T-helper 2 cell treated with Interferon-gamma antibody and Interleukin-4, amounts not matched to agents 5 μg/mL and 100 μg/mL, for 36 hours (primary cell): ENCODE measurements around the gene CASKIN1.
A peak's percentile ranks its signal among the peaks of the same experiment; 100 is the strongest.
"Not testable (repeated sequence)": the region's sequence is repeated elsewhere in the genome, so short reads cannot be mapped to it uniquely, and the experiment has no call there.

Experiments
- DNase-seq: peaks from one replicate; pipeline ENCODE4 v3.0.0; 2021; ENCODE audit warnings: low spot score
- H3K27ac Mint-ChIP-seq: one replicate; pipeline ENCODE4 v1.8.0; 2021; ENCODE audit warnings: mild to moderate bottlenecking, mixed read lengths
- H3K27me3 Mint-ChIP-seq: one replicate; pipeline ENCODE4 v1.8.0; 2021; ENCODE audit warnings: low read depth, mixed read lengths
- H3K36me3 Mint-ChIP-seq: one replicate; pipeline ENCODE4 v1.8.0; 2021; ENCODE audit warnings: low read depth, mixed read lengths
- H3K4me1 Mint-ChIP-seq: one replicate; pipeline ENCODE4 v1.8.0; 2021; ENCODE audit warnings: low read depth, mixed read lengths
- H3K4me3 Mint-ChIP-seq: one replicate; pipeline ENCODE4 v1.8.0; 2022; ENCODE audit warnings: mild to moderate bottlenecking, moderate library complexity, mixed read lengths
- H3K9me3 Mint-ChIP-seq: one replicate; pipeline ENCODE4 v1.8.0; 2021; ENCODE audit warnings: mixed read lengths

Gene CASKIN1

DNA sequence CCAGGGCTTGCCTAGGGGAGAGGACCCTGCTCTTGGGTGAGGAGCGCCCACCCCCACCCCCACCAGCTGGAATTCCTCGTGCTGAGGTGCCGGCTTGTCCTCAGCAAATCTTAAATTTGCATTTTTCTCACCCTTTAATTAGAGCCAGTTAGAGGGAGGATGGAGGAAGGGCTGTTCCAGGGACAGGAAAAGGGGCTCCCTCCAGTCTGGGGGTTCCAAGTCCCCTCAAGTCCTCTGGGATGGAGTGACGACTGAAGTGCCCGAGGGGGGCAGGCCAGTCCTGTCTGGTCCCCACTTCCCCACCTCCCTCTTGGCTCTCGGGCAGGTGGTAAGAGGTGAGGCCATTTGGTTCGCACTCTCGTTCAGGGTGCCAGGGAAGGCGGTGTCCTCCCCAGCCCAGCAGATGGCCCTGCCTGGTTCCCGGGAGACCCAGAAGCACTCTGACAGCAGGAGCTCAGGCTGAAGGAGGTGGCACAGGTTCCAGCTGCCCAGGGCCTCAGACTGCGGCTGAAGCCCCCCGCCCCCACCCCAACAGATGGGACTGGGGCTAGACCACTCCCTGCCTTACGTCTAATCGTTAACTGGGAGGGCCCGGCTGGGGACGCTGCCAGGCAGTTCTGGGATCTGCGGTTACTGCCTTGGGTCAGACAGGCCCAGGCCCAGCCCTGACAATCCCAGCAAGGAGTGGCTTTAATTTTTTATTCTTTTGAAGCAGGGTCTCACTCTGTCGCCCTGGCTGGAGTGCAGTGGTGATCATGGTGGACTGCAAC, 45.8 kb downstream of the CASKIN1 start:
- peaks cover 17% of the 10 kb centered on the region for H3K4me1 Mint-ChIP-seq
- H3K4me3 Mint-ChIP-seq: no peak overlapping the region
- peaks cover 35% of the 10 kb centered on the region for H3K36me3 Mint-ChIP-seq
- H3K27me3 Mint-ChIP-seq: peaks cover 5% of the 10 kb centered on the region
- no peaks in the 10 kb centered on the region for H3K9me3 Mint-ChIP-seq
- no peak for DNase-seq
- no peak overlapping the region for H3K27ac Mint-ChIP-seq

DNA sequence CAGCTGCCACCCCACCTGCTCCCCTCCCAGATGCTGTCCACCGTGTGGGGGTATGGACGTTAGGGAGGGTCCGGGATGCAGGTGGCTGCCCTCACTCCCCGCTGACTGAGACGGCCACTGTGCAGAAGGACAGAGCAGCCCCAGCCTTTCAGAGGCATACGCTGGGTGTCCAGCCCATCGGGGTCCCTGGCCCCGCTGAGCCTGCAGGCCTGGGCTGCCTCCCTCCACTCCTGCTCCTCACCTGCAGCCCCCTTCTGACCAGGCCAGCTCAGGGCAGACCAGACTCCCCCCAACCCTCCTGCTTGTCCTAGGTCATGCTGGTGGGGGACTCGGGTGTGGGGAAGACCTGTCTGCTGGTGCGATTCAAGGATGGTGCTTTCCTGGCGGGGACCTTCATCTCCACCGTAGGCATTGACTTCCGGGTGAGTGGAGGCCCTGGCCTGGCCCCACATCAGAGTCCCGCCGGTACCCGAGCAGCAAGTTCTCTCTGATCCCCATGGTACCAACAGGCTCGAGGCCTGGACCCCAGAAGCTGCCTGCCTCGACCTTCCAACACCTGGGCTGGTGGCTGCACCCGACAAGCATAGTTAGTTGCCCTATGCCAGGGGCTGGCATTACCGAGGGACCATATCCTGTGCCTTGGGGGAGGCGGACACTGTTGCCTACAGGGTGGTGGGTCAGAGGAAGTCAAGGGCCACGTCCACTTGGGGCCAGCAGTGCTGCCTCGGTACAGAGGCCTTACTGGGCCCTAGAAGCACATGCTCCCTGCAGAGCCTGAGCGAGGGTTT, 46.6 kb downstream of the CASKIN1 start:
- Mint-ChIP-seq H3K9me3 (no peaks in the 10 kb centered on the region), H3K4me3 (peak overlapping the region; percentile 67), H3K4me1 (peaks cover 17% of the 10 kb centered on the region), H3K27ac (no peak overlapping the region), H3K36me3 (peaks cover 34% of the 10 kb centered on the region), H3K27me3 (peaks cover 7% of the 10 kb centered on the region)
- no peak for DNase-seq

DNA sequence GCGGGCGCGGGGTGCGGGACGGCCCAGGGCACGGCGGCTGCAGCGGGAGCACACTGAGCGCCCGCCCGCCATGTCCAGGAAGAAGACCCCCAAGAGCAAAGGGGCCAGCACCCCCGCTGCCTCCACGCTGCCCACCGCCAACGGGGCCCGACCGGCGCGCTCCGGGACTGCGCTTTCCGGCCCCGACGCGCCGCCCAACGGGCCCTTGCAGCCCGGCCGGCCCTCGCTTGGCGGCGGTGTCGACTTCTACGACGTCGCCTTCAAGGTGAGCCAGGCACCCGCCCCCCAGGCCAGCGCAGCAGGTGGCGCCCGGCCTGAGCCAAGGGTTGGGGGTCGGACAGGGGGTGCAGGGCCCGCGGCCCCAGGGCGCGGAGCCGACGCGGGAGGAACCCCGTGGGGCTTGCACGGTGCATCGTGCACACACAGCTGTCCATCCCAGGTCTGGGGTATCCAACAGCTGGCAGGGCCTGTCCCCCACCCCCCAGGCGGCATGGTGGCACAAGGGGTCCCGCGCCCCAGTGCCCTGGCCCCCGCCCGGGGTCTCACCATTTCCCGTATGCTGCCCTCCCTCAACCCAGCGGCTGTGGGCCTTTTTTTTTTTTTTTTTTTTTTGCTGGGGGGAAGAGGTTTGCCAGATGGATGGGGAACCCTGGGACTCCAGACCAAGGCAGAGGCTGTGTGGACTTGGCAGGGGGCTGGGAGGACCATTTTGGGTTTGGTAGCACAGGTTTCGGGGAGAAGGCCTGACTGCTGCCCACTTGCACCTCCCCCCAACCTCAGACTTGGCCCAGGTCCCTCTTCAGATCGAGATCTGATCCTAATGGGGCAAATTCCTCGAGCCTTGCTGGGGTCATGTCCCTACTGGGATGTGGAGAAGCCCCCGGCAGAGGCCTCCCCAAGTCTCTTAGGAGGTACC, 47.4 kb downstream of the CASKIN1 start:
- Mint-ChIP-seq H3K36me3 (peaks cover 25% of the 10 kb centered on the region), H3K27me3 (peaks cover 7% of the 10 kb centered on the region), H3K27ac (peak overlapping the region; percentile 45), H3K9me3 (no peaks in the 10 kb centered on the region), H3K4me3 (peak overlapping the region; percentile 67), H3K4me1 (peaks cover 17% of the 10 kb centered on the region)
- peak; percentile 28 for DNase-seq

DNA sequence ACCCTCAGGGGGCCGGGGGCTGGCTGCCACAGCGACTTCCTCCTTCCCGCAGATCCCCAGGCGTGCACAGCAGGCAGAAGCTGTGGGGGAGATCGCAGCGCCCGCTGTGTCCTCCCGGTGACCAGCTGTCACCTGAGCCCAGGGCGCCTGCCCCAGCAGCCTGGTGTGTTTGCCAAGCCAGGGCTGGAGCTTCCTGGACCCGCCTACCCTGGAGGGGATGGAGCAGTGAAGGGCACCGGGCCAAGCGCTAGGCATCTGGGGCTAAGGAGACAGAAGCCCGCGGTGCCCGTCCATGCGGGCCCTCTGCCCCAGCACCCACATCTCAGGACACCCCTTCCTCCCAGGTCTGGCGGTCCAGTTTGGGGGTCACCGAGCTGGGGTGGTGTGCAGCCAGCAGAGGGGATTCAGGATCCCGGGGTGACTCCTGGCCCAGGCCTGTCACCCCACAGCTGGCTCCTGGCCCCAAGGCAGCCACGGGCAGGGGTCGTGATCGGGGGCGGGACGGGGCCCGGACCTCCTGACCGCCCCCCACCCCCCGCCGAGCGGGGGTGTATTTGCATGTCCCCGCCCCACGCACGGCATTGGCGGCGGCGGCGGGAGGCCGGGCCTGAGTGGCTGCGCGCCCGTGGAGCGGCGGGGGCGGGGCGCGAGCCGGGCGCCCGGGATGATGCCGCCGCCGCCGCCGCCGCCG, 48.3 kb downstream of the CASKIN1 start, which contains the start of gene RAB26:
TSS of gene RAB26 (plus strand) at position 645 of the 691 bp plus-strand sequence. CDS start 159 bp downstream, outside the sequence.
- Mint-ChIP-seq H3K4me3 (peak within 1 kb of the TSS; percentile 67), H3K4me1 (peaks cover 11% of the 10 kb centered on the region), H3K9me3 (no peaks in the 10 kb centered on the region), H3K27ac (peak within 1 kb of the TSS; percentile 45), H3K27me3 (peaks cover 7% of the 10 kb centered on the region), H3K36me3 (peaks cover 17% of the 10 kb centered on the region)
- peak; percentile 66 for DNase-seq

DNA sequence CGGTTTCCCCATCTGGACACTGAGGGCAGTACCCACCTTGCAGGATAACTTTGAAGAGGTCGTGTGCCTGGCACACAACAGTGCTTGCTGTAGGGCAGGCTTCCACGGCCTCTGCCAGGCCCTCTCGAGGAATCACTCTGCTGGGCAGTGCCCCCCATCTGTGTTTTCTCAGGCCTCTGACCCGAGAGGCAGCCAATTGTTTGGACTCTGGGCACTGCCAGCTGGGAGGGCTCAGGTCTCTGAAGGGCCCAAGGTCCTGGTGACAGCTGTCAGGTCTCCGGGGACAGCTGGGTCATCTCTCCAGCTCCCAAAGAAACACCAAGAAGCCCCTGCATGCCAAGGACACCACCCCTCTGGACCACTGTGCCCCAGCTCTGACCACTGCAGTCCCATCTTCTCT, 49.0 kb downstream of the CASKIN1 start:
- no peak for DNase-seq
- no peaks in the 10 kb centered on the region for H3K9me3 Mint-ChIP-seq
- H3K27ac Mint-ChIP-seq: no peak overlapping the region
- H3K36me3 Mint-ChIP-seq: peaks cover 14% of the 10 kb centered on the region
- H3K4me3 Mint-ChIP-seq: no peak overlapping the region
- peaks cover 10% of the 10 kb centered on the region for H3K4me1 Mint-ChIP-seq
- peaks cover 7% of the 10 kb centered on the region for H3K27me3 Mint-ChIP-seq

DNA sequence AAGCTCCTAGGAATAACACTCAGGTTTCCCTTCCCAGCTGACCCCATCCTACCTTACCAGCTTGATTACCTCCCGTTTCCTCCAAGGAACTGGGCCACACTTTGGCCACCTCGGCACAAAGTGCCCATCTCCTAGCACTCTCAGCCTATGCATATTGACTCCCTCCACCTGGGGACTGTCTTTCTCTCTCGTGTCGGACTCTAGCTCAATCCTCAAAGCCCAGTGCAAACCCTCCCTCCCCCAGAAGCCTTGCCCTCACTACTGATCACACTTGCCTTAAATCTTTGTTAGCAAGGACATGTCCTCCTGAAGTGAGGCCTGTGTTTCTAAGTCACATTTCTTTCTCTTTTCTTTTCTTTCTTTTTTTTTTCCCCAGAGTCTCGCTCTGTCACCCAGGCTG, 50.6 kb downstream of the CASKIN1 start:
- no peak overlapping the region for H3K27ac Mint-ChIP-seq
- peaks cover 6% of the 10 kb centered on the region for H3K4me1 Mint-ChIP-seq
- peaks cover 7% of the 10 kb centered on the region for H3K27me3 Mint-ChIP-seq
- peaks cover 5% of the 10 kb centered on the region for H3K36me3 Mint-ChIP-seq
- no peaks in the 10 kb centered on the region for H3K9me3 Mint-ChIP-seq
- no peak overlapping the region for H3K4me3 Mint-ChIP-seq
- DNase-seq: no peak

DNA sequence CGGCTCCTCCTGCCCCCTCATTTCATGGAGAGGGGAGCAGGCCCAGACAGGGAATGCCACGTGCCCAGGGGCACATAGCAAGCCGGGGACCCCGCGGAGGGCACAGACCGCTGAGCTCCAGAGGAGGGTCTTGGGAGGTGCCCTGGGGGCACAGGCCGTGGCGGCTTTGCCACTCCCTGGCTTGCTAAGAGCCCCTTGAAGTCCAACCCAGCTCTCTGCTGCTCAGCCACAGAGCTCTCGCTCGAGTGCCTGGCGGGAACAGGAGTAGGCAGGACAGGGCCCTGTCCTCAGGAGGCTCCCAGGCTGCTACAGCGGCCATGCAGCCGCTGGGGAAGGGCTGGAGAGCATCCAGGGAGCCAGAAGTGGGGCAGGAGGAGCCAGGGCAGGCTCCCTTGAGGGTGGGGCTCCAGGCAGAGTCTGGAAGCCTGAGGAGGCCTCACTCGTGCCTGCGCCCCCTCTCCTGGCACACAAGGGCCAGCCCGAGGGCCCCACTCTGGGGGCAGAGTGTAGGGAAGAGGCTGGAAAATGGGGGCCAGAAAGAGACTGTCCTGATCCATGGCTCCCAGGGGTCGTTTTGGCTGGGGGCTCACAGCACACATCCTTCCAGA, 52.4 kb downstream of the CASKIN1 start:
- Mint-ChIP-seq H3K4me1 (peaks cover 4% of the 10 kb centered on the region), H3K4me3 (no peak overlapping the region), H3K36me3 (no peaks in the 10 kb centered on the region), H3K27me3 (peaks cover 7% of the 10 kb centered on the region), H3K9me3 (no peaks in the 10 kb centered on the region), H3K27ac (no peak overlapping the region)
- no peak for DNase-seq

DNA sequence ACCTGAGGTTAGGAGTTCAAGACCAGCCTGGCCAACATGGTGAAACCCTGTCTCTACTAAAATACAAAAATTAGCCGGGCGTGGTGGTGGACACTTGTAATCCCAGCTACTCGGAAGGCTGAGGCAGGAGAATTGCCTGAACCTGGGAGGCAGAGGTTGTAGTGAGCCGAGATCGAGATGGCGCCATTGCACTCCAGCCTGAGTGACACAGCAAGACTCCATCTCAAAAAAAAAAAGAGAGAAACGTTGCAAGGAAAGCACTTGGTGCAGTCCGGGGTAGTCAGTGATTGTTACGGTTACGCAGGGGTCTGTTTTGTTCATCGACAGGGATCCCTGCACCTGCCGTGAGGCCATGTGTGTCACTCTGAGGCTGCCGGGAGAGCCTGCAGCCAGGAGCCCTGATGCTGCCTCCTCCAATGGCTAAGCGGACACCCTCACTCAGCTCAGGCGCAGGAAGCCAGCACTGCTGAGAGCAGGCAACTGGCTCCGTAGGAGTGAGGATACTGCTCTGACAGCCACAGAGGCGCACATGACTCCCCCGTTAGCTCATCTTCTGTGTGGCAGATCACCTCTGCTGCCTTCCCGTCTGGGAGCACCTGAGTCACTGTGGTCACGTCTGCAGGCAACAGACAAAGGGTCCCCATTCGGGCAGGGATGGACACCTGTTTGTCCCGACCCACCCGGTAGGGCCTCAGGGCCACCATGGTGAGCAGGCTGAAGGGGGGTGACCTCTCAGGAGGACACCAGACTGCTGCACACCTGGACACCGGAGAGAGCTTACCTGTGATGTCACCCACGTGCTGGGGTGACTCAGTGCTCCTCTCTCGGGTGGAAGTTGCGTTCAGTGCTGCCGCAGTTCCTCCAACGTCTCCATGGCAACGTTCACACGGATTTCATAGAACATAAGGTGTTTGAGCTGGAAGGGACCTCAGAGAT, 53.2 kb downstream of the CASKIN1 start:
- Mint-ChIP-seq H3K4me3 (no peak overlapping the region), H3K27ac (no peak overlapping the region), H3K9me3 (no peaks in the 10 kb centered on the region), H3K27me3 (peaks cover 7% of the 10 kb centered on the region), H3K36me3 (no peaks in the 10 kb centered on the region), H3K4me1 (peaks cover 4% of the 10 kb centered on the region)
- DNase-seq: no peak

DNA sequence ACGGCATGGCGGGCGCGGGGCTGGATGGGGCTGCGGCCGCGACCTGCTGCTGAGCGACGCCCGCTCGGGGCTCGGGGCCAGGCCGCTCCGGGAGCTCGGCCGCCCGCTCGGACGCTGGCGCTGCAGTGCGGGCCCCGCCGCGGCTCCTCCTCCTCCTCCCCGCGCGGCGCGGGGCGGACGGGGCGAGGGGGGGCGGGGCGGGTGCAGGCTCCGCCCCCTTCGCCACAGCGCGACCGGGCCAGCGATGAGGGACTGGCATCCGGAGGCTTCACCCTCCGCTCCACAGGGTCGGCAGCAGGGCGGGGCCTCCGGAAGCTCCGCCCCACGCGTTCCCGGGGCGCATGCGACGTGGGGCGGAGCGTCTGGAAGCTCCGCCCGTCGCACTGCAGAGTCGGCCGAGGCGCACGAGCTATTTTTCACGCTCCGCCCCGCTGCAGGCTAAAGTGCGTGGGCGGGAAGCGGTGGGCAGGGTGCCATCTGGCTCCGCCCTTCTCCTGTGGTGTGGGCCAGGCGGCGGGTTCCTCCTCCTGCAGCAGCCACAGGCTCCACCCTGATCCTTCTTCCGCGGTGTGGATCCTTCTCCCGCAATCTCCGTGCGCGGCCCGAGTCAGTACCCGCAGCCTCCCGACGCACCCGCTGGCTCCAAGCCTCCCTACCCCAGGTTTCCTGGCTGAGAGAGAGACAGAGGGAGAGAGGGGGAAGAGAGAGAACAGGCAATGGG, 60.5 kb downstream of the CASKIN1 start, which contains the start of gene PKD1:
TSS of gene PKD1 (minus strand) at position 129 of the 721 bp plus-strand sequence. CDS start 209 bp downstream, outside the sequence.
- peak within 1 kb of the TSS; percentile 98 for H3K4me3 Mint-ChIP-seq
- peak; percentile 100 for DNase-seq
- not testable (repeated sequence) for H3K4me1 Mint-ChIP-seq, H3K27me3 Mint-ChIP-seq, H3K36me3 Mint-ChIP-seq, H3K9me3 Mint-ChIP-seq
- peak within 1 kb of the TSS; percentile 93 for H3K27ac Mint-ChIP-seq

DNA sequence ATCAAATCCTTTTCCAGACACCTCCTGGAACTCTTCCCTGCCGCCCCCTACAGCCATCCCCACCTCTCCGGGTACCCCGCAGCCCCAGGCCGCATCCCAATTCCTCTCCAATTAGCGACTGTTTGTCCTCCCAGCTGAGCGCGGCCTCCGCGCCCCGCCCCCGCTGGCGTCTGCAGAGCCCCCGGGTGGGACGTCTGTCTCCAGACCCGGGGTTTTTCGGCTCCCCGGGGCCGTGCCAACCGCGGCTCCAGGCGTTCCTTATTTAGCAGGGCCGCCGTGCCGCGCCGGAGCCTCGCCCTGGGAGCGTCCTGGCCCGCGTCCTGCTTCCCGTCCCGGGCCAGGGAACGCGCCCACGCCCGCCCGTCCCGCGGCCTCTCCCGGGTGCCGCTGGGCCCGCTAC, 61.3 kb downstream of the CASKIN1 start:
- not testable (repeated sequence) for H3K36me3 Mint-ChIP-seq, H3K27ac Mint-ChIP-seq, H3K4me1 Mint-ChIP-seq, DNase-seq, H3K9me3 Mint-ChIP-seq, H3K27me3 Mint-ChIP-seq
- peak overlapping the region; percentile 70 for H3K4me3 Mint-ChIP-seq

DNA sequence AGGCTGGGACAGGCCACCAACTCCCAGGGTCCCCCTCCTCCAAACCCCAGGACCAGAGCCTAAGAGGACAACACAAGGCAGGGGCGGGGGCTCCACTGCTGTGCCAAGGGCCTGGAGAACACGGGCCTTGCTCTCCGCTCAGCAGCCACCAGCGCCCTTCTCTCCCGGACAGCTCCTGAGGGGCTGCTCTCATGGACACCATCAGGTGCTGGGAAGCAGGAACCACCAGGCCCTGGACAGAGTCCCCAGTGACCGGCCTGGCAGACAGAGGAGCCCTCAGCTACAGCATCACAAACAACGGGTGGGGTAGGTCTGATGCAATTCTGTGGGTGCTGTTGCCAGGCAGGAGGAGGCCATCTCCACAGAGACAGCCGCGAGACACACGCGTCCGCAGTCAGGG, 62.6 kb downstream of the CASKIN1 start:
- not testable (repeated sequence) for H3K36me3 Mint-ChIP-seq, H3K4me3 Mint-ChIP-seq, H3K4me1 Mint-ChIP-seq, H3K27me3 Mint-ChIP-seq, DNase-seq, H3K9me3 Mint-ChIP-seq, H3K27ac Mint-ChIP-seq
